OCI-LY1 (cell line): ENCODE data around the gene DOCK4.

Experiments
- H2AFZ ChIP-seq: fragments of 200-600 bp; sonication (generic), shearing (Covaris generic); 2 replicates; pipeline ENCODE4 v1.6.0; 2014; ENCODE audit warnings: antibody characterized with exemption, mild to moderate bottlenecking, low read length
- H3F3A ChIP-seq: fragments of 200-600 bp; sonication (generic), shearing (Covaris generic); 2 replicates; pipeline ENCODE4 v1.6.0; 2014; ENCODE audit warnings: mild to moderate bottlenecking, antibody characterized with exemption, low read length, moderate library complexity; ENCODE audit not compliant: insufficient read depth
- H3K27ac ChIP-seq: fragments of 200-600 bp; sonication (generic); 2 replicates; pipeline ENCODE4 v1.5.1; 2014; ENCODE audit warnings: low read length, mixed run types, mild to moderate bottlenecking, low read depth; ENCODE audit not compliant: poor library complexity, severe bottlenecking
- H3K27me3 ChIP-seq: fragments of 200-600 bp; sonication (generic); 2 replicates; pipeline ENCODE4 v1.6.0; 2014; ENCODE audit warnings: antibody characterized with exemption, mild to moderate bottlenecking, low read length, moderate library complexity; ENCODE audit not compliant: insufficient read depth
- H3K36me3 ChIP-seq: fragments of 200-600 bp; sonication (generic); 2 replicates; pipeline ENCODE4 v1.6.1; 2014; ENCODE audit warnings: mild to moderate bottlenecking, antibody characterized with exemption, low read length, moderate library complexity, mixed read lengths; ENCODE audit not compliant: insufficient read depth
- H3K4me1 ChIP-seq: fragments of 200-600 bp; sonication (generic); 2 replicates; pipeline ENCODE4 v1.5.1; 2014; ENCODE audit warnings: mild to moderate bottlenecking, low read length, moderate library complexity; ENCODE audit not compliant: insufficient read depth, severe bottlenecking
- H3K4me2 ChIP-seq: fragments of 200-600 bp; sonication (generic), shearing (Covaris generic); 2 replicates; pipeline ENCODE4 v1.6.1; 2014; ENCODE audit warnings: low read length
- H3K4me3 ChIP-seq: fragments of 200-600 bp; sonication (generic); 2 replicates; pipeline ENCODE4 v1.5.1; 2014; ENCODE audit warnings: low read length, low read depth, mild to moderate bottlenecking, mixed read lengths; ENCODE audit not compliant: poor library complexity, severe bottlenecking
- H3K79me2 ChIP-seq: fragments of 200-600 bp; shearing (Covaris generic); 2 replicates; pipeline ENCODE4 v1.6.1; 2016; ENCODE audit warnings: mixed run types, low read length, mixed read lengths; ENCODE audit not compliant: insufficient read depth
- H3K9ac ChIP-seq: fragments of 200-600 bp; sonication (generic), shearing (Covaris generic); 2 replicates; pipeline ENCODE4 v1.6.1; 2014; ENCODE audit warnings: mild to moderate bottlenecking, low read length, mixed read lengths
- H3K9me2 ChIP-seq: fragments of 200-600 bp; sonication (generic), shearing (Covaris generic); 2 replicates; pipeline ENCODE4 v1.6.1; 2014; ENCODE audit warnings: low read depth, mild to moderate bottlenecking, low read length, mixed read lengths
- H3K9me3 ChIP-seq: fragments of 200-600 bp; shearing (Covaris generic); 2 replicates; pipeline ENCODE4 v1.6.1; 2014; ENCODE audit warnings: low read length, mixed read lengths
- H4K20me1 ChIP-seq: fragments of 200-600 bp; sonication (generic), shearing (Covaris generic); 2 replicates; pipeline ENCODE4 v1.6.0; 2016; ENCODE audit warnings: mild to moderate bottlenecking, low read length; ENCODE audit not compliant: insufficient read depth
- EZH2 ChIP-seq: fragments of 200-600 bp; sonication (generic), shearing (Covaris generic); IDR thresholded peaks from 2 replicates; pipeline ENCODE4 v1.8.0; 2017; ENCODE audit warnings: borderline replicate concordance, mixed run types, mild to moderate bottlenecking, antibody characterized with exemption, low read length, moderate library complexity, mixed read lengths
- TF ChIP-seq, protein P1 (sequence below): fragments of 200-600 bp; sonication (generic), shearing (Covaris generic); IDR thresholded peaks from 2 replicates; pipeline ENCODE4 v1.5.1; 2017; ENCODE audit warnings: mild to moderate bottlenecking, antibody characterized with exemption, low read length, moderate library complexity, mixed read lengths

Gene DOCK4

DNA sequence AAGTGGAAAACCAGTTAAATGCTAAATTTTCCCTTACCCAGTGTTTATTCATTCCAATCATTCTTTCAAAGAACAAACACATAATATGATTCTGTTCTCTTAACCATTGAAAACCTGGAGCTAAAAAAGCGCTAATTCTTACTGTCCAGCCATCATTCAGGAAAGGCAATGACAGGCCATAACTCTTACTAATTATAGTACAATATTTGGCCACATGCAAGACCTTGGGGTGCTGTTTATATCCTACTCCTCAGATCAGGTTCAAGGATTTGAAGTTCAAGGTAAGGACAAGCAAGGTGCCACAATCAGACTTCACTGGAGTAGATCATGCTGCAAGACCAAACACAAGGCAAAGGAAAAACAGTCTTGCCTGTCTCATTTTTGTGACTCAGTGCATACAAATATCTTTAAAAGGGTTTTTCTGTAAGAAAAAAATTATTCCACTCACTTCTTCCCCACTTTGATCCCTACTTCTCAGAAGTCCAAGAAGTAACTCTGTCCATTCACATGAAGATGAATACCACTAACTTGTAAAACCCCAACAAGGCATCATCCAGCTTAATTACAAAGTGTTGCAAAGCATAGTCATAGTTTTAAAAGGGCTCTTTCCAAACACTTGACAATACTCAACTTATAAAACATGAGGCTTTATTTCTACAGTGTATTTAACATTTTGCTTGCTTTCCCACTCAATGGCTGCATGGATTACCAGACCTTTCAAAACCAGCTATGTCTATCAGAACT is 153.0 kb downstream of the DOCK4 start:
- no peaks in the 10 kb centered on the region for H3K9me3 ChIP-seq
- no peak overlapping the region for H3K4me2 ChIP-seq
- no peaks in the 10 kb centered on the region for H3K4me1 ChIP-seq
- H2AFZ ChIP-seq = no peak overlapping the region
- H3K36me3 ChIP-seq = no peaks in the 10 kb centered on the region
- no peaks in the 10 kb centered on the region for H3K79me2 ChIP-seq
- no peak overlapping the region for H3K9ac ChIP-seq
- TF ChIP-seq, protein P1, sequence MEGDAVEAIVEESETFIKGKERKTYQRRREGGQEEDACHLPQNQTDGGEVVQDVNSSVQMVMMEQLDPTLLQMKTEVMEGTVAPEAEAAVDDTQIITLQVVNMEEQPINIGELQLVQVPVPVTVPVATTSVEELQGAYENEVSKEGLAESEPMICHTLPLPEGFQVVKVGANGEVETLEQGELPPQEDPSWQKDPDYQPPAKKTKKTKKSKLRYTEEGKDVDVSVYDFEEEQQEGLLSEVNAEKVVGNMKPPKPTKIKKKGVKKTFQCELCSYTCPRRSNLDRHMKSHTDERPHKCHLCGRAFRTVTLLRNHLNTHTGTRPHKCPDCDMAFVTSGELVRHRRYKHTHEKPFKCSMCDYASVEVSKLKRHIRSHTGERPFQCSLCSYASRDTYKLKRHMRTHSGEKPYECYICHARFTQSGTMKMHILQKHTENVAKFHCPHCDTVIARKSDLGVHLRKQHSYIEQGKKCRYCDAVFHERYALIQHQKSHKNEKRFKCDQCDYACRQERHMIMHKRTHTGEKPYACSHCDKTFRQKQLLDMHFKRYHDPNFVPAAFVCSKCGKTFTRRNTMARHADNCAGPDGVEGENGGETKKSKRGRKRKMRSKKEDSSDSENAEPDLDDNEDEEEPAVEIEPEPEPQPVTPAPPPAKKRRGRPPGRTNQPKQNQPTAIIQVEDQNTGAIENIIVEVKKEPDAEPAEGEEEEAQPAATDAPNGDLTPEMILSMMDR = no peak
- no peak for TF ChIP-seq EZH2
- H3K4me3 ChIP-seq = no peak overlapping the region
- H3F3A ChIP-seq = no peaks in the 10 kb centered on the region
- H3K27ac ChIP-seq = no peak overlapping the region
- no peaks in the 10 kb centered on the region for H3K27me3 ChIP-seq
- H3K9me2 ChIP-seq = no peaks in the 10 kb centered on the region
- H4K20me1 ChIP-seq = no peaks in the 10 kb centered on the region

DNA sequence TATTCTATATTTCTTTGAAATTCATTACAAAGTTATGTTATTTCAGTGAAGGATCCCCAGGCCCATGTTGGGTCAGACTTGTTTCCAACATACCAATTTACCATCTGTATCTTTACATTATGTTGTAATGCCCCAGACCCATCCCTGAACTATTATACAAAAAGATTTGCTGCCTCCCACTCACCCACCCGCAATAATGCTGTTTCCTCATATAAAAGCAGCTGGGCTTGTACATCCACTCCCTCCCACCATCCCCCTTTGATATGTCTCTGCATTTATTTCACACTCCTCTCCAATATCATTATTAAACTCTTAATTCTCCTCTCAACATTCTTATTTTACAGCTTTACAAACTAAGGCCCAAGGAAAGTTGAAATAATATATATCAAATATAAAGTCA is 153.7 kb downstream of the DOCK4 start:
- Histone ChIP-seq H3K9ac (no peak overlapping the region), H2AFZ (no peak overlapping the region), H4K20me1 (no peaks in the 10 kb centered on the region), H3K9me3 (no peaks in the 10 kb centered on the region), H3K9me2 (no peaks in the 10 kb centered on the region), H3K27ac (no peak overlapping the region), H3F3A (no peaks in the 10 kb centered on the region), H3K27me3 (no peaks in the 10 kb centered on the region), H3K79me2 (no peaks in the 10 kb centered on the region), H3K4me1 (no peaks in the 10 kb centered on the region), H3K4me2 (no peak overlapping the region), H3K36me3 (no peaks in the 10 kb centered on the region), H3K4me3 (no peak overlapping the region)
- no peak for TF ChIP-seq EZH2
- TF ChIP-seq, protein P1 = no peak

DNA sequence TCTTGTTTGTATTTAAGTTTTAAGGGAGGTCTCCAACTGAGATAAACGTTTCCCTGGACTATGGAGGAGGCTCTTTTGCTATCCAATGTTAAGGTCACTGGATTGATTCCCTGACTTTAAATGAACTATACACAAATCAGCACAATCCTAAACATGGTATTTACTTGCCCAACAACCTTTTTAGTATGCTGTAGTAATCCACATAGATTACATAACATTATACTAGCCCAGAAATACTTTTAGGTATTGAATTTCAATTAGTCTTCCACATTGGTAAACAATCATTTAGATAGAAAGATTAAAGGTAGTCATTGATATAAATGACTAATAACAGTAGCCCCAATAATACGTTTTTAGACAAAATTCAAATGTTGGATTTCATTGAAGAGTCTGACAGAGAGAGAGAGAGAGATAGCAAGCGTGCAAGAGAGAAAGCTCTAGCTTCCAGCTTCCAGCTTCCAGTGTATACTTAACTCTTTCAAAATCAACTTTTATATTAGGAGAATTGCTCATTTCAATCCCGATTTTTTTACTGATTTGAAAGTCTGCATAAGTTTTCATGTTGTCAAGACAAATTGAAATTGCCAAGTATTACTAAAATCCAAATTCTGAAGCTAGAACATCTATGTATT is 155.8 kb downstream of the DOCK4 start:
- H3K79me2 ChIP-seq = no peaks in the 10 kb centered on the region
- no peak overlapping the region for H3K27ac ChIP-seq
- 0 out of 2 replicates have a peak, but pooled peaks cover 2% of the 10 kb centered on the region for H3K9me3 ChIP-seq
- no peak overlapping the region for H3K4me3 ChIP-seq
- no peaks in the 10 kb centered on the region for H3K9me2 ChIP-seq
- no peaks in the 10 kb centered on the region for H3K36me3 ChIP-seq
- no peaks in the 10 kb centered on the region for H3F3A ChIP-seq
- no peaks in the 10 kb centered on the region for H3K27me3 ChIP-seq
- no peak overlapping the region for H2AFZ ChIP-seq
- H4K20me1 ChIP-seq = no peaks in the 10 kb centered on the region
- H3K9ac ChIP-seq = no peak overlapping the region
- TF ChIP-seq, protein P1 = no peak
- TF ChIP-seq EZH2 = no peak
- H3K4me2 ChIP-seq = no peak overlapping the region
- no peaks in the 10 kb centered on the region for H3K4me1 ChIP-seq
